PC-9 (cell line): ENCODE measurements around the gene CD48.

Experiments used
- CTCF ChIP-seq: fragments of 200-600 bp; sonication (generic); conservative IDR thresholded peaks from 2 replicates; pipeline ENCODE4 v1.6.1; 2017; ENCODE audit warnings: mixed run types, antibody characterized with exemption, mild to moderate bottlenecking, moderate library complexity
- EZH2 ChIP-seq: fragments of 200-600 bp; sonication (generic); IDR thresholded peaks from 2 replicates; pipeline ENCODE4 v1.8.0; 2017; ENCODE audit warnings: antibody characterized with exemption, low read depth

GRCh38 chr1:160748181-160748877 lies 36.7 kb upstream of the CD48 start:
- TF ChIP-seq CTCF, result peak; percentile 40; the same call in 1 of the 2 replicates
- TF ChIP-seq EZH2, result no peak
